ENCODE measurements around the gene ADAT1.

GRCh38 chr16:75616521-75617010 is 6.5 kb downstream of the ADAT1 start:
- no peak for TF ChIP-seq RAD21 (IDR thresholded peaks at IDR 0.05; ENCODE audit: low read depth)
- TF ChIP-seq CEBPB (IDR thresholded peaks at IDR 0.05; ENCODE audit: low read depth): no peak
- TF ChIP-seq CTCF (IDR thresholded peaks at IDR 0.05 in 2 of 3, conservative IDR thresholded peaks at IDR 0.05 in 1 of 3; ENCODE audit: borderline replicate concordance in 1 of 3, insufficient read depth in 1 of 3, low read depth in 2 of 3, low read length in 2 of 3): no peak
- no peak for TF ChIP-seq REST (IDR thresholded peaks at IDR 0.05; ENCODE audit: low read depth)
- TF ChIP-seq POLR2A (IDR thresholded peaks at IDR 0.05; ENCODE audit: borderline replicate concordance, extremely low read depth, insufficient read depth, insufficient read length): no peak
- no peak for TF ChIP-seq EZH2 (IDR thresholded peaks at IDR 0.05)
- no peak for TF ChIP-seq FOSL1 (IDR thresholded peaks at IDR 0.05; ENCODE audit: low read depth)
- no peak for TF ChIP-seq EGR1 (IDR thresholded peaks at IDR 0.05; ENCODE audit: low read depth)
- no peak for TF ChIP-seq SP1 (IDR thresholded peaks at IDR 0.05; ENCODE audit: low read depth)
- no peak for TF ChIP-seq YY1 (IDR thresholded peaks at IDR 0.05; ENCODE audit: extremely low read depth, insufficient replicate concordance, low read depth, low read length)
- no peak for TF ChIP-seq ZNF274 (IDR thresholded peaks at IDR 0.05; ENCODE audit: low read depth, low read length)
- no peak for TF ChIP-seq EZH2phosphoT487 (IDR thresholded peaks at IDR 0.05; ENCODE audit: borderline replicate concordance)
- no peak for TF ChIP-seq SIN3A (IDR thresholded peaks at IDR 0.05; ENCODE audit: low read depth)
